ENCODE results near the gene CR1. TPM values are rescaled to one million over a fixed set of nuclear protein-coding genes. Genes with fewer than 3 reads are reported as not detected.

CR1 gene
- total RNA-seq, 4 donors from 2014 or later: 0.92 to 12.1 (median 2.6) TPM

DNA sequence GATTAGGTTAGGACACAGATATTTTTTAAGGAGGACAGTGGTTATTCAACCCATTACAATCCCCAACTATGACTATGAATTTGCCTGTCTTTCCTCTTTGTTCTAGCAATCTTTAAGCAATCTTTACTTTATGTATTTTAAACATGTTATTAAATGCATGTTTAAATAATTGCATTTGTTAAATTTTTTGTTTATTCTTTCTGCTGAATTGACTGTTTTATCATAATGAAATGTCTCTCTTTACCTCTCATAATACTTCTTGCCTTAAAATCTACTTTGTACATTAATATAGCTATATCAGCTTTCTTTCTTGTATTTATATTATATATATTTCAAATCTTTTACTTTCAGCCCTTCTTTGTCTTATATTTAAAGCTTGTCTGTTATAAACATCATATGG lies 195.1 kb downstream of the CR1 start:
- no peaks in the 10 kb centered on the region for H3K4me1 ChIP-seq
- no peak overlapping the region for H3K27ac ChIP-seq (replicated peaks in 1 of 4)
- intact Hi-C loops (cut with DNase I): no loop called here
- no peak for DNase-seq (ENCODE audit: extremely low spot score)
- TF ChIP-seq POLR2A (IDR thresholded peaks at IDR 0.05; ENCODE audit: low read depth) (no peak), POLR2AphosphoS5 (IDR thresholded peaks at IDR 0.05) (no peak), EP300 (IDR thresholded peaks at IDR 0.05) (no peak)
- TF ChIP-seq, protein P1, sequence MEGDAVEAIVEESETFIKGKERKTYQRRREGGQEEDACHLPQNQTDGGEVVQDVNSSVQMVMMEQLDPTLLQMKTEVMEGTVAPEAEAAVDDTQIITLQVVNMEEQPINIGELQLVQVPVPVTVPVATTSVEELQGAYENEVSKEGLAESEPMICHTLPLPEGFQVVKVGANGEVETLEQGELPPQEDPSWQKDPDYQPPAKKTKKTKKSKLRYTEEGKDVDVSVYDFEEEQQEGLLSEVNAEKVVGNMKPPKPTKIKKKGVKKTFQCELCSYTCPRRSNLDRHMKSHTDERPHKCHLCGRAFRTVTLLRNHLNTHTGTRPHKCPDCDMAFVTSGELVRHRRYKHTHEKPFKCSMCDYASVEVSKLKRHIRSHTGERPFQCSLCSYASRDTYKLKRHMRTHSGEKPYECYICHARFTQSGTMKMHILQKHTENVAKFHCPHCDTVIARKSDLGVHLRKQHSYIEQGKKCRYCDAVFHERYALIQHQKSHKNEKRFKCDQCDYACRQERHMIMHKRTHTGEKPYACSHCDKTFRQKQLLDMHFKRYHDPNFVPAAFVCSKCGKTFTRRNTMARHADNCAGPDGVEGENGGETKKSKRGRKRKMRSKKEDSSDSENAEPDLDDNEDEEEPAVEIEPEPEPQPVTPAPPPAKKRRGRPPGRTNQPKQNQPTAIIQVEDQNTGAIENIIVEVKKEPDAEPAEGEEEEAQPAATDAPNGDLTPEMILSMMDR (IDR thresholded peaks at IDR 0.05): no peak
- H3K4me3 ChIP-seq: no peak overlapping the region
- H3K36me3 ChIP-seq: no peaks in the 10 kb centered on the region
- H3K9me3 ChIP-seq: no peaks in the 10 kb centered on the region
- H3K27me3 ChIP-seq: no peaks in the 10 kb centered on the region

Other genes with a start within 250 kb of the CR1 start
- gene CD55, start 174.5 kb upstream of the CR1 start, total RNA-seq: 10 to 100 TPM; 27.8 to 77.0 (median 47.4) TPM
- under 1 TPM in 2 of 4 donors, not detected in 2; 0.06 to 0.33 TPM for gene CR2, start 41.8 kb upstream of the CR1 start, total RNA-seq
- not detected for gene CR1L, start 149.0 kb downstream of the CR1 start, total RNA-seq

Measured in esophagus muscularis mucosa (tissue), 4 donors.